Keratinocyte (primary cell): ENCODE data around the gene WRAP73. TPM values are rescaled to one million over a fixed set of nuclear protein-coding genes. Genes with fewer than 3 reads are reported as not detected.
A peak's percentile ranks its signal among the peaks of the same experiment; 100 is the strongest.

Experiments
- DNase-seq: peaks from one replicate; pipeline ENCODE4 v3.0.0-alpha.2; 2011; ENCODE audit warnings: low read depth, missing footprints, low spot score
- FAIRE-seq: peaks from 2 replicates; lab custom pipeline; 2011; peaks lifted over from hg19 to GRCh38; lab: Jason Lieb, UNC
- H2AFZ ChIP-seq: 2 replicates; pipeline ENCODE4 v1.6.0; 2012; ENCODE audit warnings: low read length, control low read depth, inconsistent platforms; ENCODE audit not compliant: control insufficient read depth
- H3K27ac ChIP-seq: 2 replicates; pipeline ENCODE4 v1.5.1; 2011; ENCODE audit warnings: low read length; ENCODE audit not compliant: control insufficient read depth, insufficient read depth
- H3K27me3 ChIP-seq: 3 replicates; pipeline ENCODE4 v1.6.0; 2011; ENCODE audit warnings: low read length; ENCODE audit not compliant: control insufficient read depth, insufficient read depth; ENCODE audit errors: extremely low read depth
- H3K36me3 ChIP-seq, 2 experiments: 2 replicates in 1 of 2; 3 replicates in 1 of 2; pipeline ENCODE4 v1.5.1; 2011; ENCODE audit warnings: low read length in 2 of 2, mild to moderate bottlenecking in 1 of 2; ENCODE audit not compliant: control insufficient read depth in 2 of 2, insufficient read depth in 2 of 2; ENCODE audit errors: extremely low read depth in 1 of 2
- H3K4me1 ChIP-seq: 3 replicates; pipeline ENCODE4 v1.5.1; 2011; ENCODE audit warnings: low read length; ENCODE audit not compliant: control insufficient read depth, insufficient read depth; ENCODE audit errors: extremely low read depth
- H3K4me2 ChIP-seq: 3 replicates; pipeline ENCODE4 v1.6.0; 2011; ENCODE audit warnings: low read depth, low read length; ENCODE audit not compliant: control insufficient read depth, insufficient read depth; ENCODE audit errors: extremely low read depth
- H3K4me3 ChIP-seq, 3 experiments: fragments of 200-600 bp in 1 of 3; sonication (generic) in 1 of 3; 2 replicates in 2 of 3; 3 replicates in 1 of 3; pipeline ENCODE4 v1.5.1; 2011 to 2016; ENCODE audit warnings: low read length in 3 of 3, mild to moderate bottlenecking in 3 of 3, control low read depth in 2 of 3, inconsistent platforms in 1 of 3, low read depth in 1 of 3, mixed read lengths in 1 of 3, mixed run types in 1 of 3, moderate library complexity in 1 of 3; ENCODE audit not compliant: control insufficient read depth in 2 of 3, insufficient read depth in 2 of 3; ENCODE audit errors: extremely low read depth in 1 of 3
- H3K79me2 ChIP-seq: 2 replicates; pipeline ENCODE4 v1.6.0; 2012; ENCODE audit warnings: low read length; ENCODE audit not compliant: control insufficient read depth, insufficient read depth
- H3K9ac ChIP-seq: 3 replicates; pipeline ENCODE4 v1.6.0; 2011; ENCODE audit warnings: low read length; ENCODE audit not compliant: control insufficient read depth, insufficient read depth; ENCODE audit errors: extremely low read depth
- H3K9me1 ChIP-seq: 3 replicates; pipeline ENCODE4 v1.6.0; 2011; ENCODE audit warnings: low read length; ENCODE audit not compliant: control insufficient read depth, insufficient read depth; ENCODE audit errors: extremely low read depth
- H3K9me3 ChIP-seq: 2 replicates; pipeline ENCODE4 v1.5.1; 2012; ENCODE audit warnings: low read depth, low read length; ENCODE audit not compliant: control insufficient read depth
- H4K20me1 ChIP-seq: 3 replicates; pipeline ENCODE4 v1.6.0; 2011; ENCODE audit warnings: low read length; ENCODE audit not compliant: control insufficient read depth, insufficient read depth; ENCODE audit errors: extremely low read depth
- CTCF ChIP-seq, 3 experiments: IDR thresholded peaks in 1 of 3; conservative IDR thresholded peaks in 1 of 3; optimal IDR thresholded peaks in 1 of 3; 2 replicates in 2 of 3; 3 replicates in 1 of 3; pipeline versions ENCODE3 to v1.5.1; 2011; ENCODE audit warnings: low read length in 3 of 3, mild to moderate bottlenecking in 3 of 3, moderate library complexity in 2 of 3, control low read depth in 1 of 3, inconsistent platforms in 1 of 3; ENCODE audit not compliant: insufficient read depth in 2 of 3; ENCODE audit errors: extremely low read depth in 1 of 3
- EZH2 ChIP-seq: IDR thresholded peaks from one replicate; pipeline ENCODE4 v1.6.1; 2012; ENCODE audit warnings: inconsistent platforms, mild to moderate bottlenecking, low read length, moderate library complexity
- dilution Hi-C: fragments of 300-500 bp; cut with MboI; formaldehyde crosslinking; loops from one replicate; pipeline ENCODE4 v1.7.0; 2020; ENCODE audit warnings: low sequenced_read_pairs; ENCODE audit not compliant: extremely low pct_ligation_motif_present
- polyA plus RNA-seq, 5 experiments: library from polyadenylated mRNA; depleted of rRNA in 3 of 5; stranded (reverse) in 3 of 5; stranded (forward) in 1 of 5; unstranded in 1 of 5; fragments of >200 nt; gene quantifications; 1 replicate in 1 of 5; 2 replicates in 3 of 5; 3 replicates in 1 of 5; pipeline versions ENCODE4 v1.2.1 to v1.2.3, GENCODE V29; 2011 to 2012; ENCODE audit warnings: missing spikeins in 2 of 5, low read depth in 1 of 5, low replicate concordance in 1 of 5

Gene WRAP73
- polyA plus RNA-seq, 1 donor (not counting 4 experiments of a cell fraction or from before 2014, with no cell fraction given), result 18.9 TPM

- no peak overlapping the region for H3K4me2 ChIP-seq
- no peak overlapping the region for H3K4me3 ChIP-seq
- TF ChIP-seq EZH2, result no peak
- peak; percentile 74 to 83 (median 79) for TF ChIP-seq CTCF (optimal IDR thresholded peaks at IDR 0.05 in 1 of 3, IDR thresholded peaks at IDR 0.05 in 1 of 3, conservative IDR thresholded peaks at IDR 0.05 in 1 of 3; ENCODE audit: extremely low read depth in 1 of 3, insufficient read depth in 2 of 3, low read length in 3 of 3)
- peak; percentile 73 for FAIRE-seq
- no peaks in the 10 kb centered on the region for H3K36me3 ChIP-seq
- H3K27me3 ChIP-seq, result no peaks in the 10 kb centered on the region
- dilution Hi-C loops, result no loop called here
- no peak overlapping the region for H2AFZ ChIP-seq
- H3K9me1 ChIP-seq, result no peaks in the 10 kb centered on the region
- H3K79me2 ChIP-seq, result no peaks in the 10 kb centered on the region
- no peaks in the 10 kb centered on the region for H3K9me3 ChIP-seq
- no peaks in the 10 kb centered on the region for H4K20me1 ChIP-seq
- H3K4me1 ChIP-seq, result peaks cover 9% of the 10 kb centered on the region
- DNase-seq, result no peak
- no peak overlapping the region for H3K27ac ChIP-seq
- no peak overlapping the region for H3K9ac ChIP-seq
These were observed 30.8 kb downstream of the WRAP73 start for GRCh38 chr1:3618881-3619671.

- DNase-seq (no peak), FAIRE-seq (no peak)
- Histone ChIP-seq H3K4me1 (peaks cover 7% of the 10 kb centered on the region), H4K20me1 (no peaks in the 10 kb centered on the region), H3K4me2 (no peak overlapping the region), H3K9ac (no peak overlapping the region), H3K27ac (no peak overlapping the region), H3K27me3 (no peaks in the 10 kb centered on the region), H3K9me1 (no peaks in the 10 kb centered on the region), H3K36me3 (no peaks in the 10 kb centered on the region), H3K4me3 (no peak overlapping the region), H2AFZ (no peak overlapping the region), H3K9me3 (no peaks in the 10 kb centered on the region), H3K79me2 (no peaks in the 10 kb centered on the region)
- dilution Hi-C loops, result no loop called here
- TF ChIP-seq CTCF (optimal IDR thresholded peaks at IDR 0.05 in 1 of 3, IDR thresholded peaks at IDR 0.05 in 1 of 3, conservative IDR thresholded peaks at IDR 0.05 in 1 of 3; ENCODE audit: extremely low read depth in 1 of 3, insufficient read depth in 2 of 3, low read length in 3 of 3), result no peak
These were observed 31.4 kb downstream of the WRAP73 start for GRCh38 chr1:3618531-3618880.
